OCI-LY1 (cell line): ENCODE results near the gene TNFSF13.

Experiments
- EZH2 ChIP-seq: fragments of 200-600 bp; sonication (generic), shearing (Covaris generic); IDR thresholded peaks from 2 replicates; pipeline ENCODE4 v1.8.0; 2017; ENCODE audit warnings: borderline replicate concordance, mixed run types, mild to moderate bottlenecking, antibody characterized with exemption, low read length, moderate library complexity, mixed read lengths
- TF ChIP-seq, protein P1 (sequence below): fragments of 200-600 bp; sonication (generic), shearing (Covaris generic); IDR thresholded peaks from 2 replicates; pipeline ENCODE4 v1.5.1; 2017; ENCODE audit warnings: mild to moderate bottlenecking, antibody characterized with exemption, low read length, moderate library complexity, mixed read lengths

DNA sequence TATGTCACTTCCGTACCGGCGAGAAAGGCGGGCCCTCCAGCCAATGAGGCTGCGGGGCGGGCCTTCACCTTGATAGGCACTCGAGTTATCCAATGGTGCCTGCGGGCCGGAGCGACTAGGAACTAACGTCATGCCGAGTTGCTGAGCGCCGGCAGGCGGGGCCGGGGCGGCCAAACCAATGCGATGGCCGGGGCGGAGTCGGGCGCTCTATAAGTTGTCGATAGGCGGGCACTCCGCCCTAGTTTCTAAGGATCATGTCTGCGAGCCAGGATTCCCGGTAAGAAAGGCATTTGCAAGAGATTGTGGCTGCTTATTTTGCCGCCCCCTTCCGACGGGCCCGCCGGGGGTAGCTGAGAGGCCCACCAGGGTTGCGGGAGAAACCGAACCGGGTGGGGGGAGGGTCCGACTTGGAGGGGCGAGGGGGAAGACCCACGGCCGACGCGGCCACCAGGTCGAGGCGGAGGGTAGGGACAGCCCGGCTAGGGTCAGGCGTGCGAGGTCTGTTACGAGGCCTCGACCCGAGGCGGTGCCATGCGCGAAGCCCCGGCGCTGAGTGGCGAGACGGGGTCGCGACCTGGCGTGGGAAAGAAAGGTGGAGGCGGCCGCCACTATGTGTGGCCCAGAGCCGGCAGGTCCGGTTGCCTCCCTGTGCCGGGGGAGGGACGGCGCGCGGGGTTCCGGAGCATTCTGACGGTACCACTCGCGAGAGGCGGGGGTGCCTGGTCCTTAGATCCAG, 14.2 kb downstream of the TNFSF13 start:
- TF ChIP-seq, protein P1, sequence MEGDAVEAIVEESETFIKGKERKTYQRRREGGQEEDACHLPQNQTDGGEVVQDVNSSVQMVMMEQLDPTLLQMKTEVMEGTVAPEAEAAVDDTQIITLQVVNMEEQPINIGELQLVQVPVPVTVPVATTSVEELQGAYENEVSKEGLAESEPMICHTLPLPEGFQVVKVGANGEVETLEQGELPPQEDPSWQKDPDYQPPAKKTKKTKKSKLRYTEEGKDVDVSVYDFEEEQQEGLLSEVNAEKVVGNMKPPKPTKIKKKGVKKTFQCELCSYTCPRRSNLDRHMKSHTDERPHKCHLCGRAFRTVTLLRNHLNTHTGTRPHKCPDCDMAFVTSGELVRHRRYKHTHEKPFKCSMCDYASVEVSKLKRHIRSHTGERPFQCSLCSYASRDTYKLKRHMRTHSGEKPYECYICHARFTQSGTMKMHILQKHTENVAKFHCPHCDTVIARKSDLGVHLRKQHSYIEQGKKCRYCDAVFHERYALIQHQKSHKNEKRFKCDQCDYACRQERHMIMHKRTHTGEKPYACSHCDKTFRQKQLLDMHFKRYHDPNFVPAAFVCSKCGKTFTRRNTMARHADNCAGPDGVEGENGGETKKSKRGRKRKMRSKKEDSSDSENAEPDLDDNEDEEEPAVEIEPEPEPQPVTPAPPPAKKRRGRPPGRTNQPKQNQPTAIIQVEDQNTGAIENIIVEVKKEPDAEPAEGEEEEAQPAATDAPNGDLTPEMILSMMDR: no peak
- TF ChIP-seq EZH2: no peak
